Transverse colon (tissue), 3 donors: ENCODE results near the gene SLC35F1.

Source experiments
- CTCF ChIP-seq, 5 experiments: fragments of 200-600 bp in 3 of 5; fragments of 450-650 bp in 2 of 5; sonication (generic) in 3 of 5; IDR thresholded peaks; 1 replicate in 2 of 5; 2 replicates in 3 of 5; pipeline ENCODE4 v1.5.1; 2016 to 2017; ENCODE audit warnings: antibody characterized with exemption in 5 of 5, inconsistent platforms in 3 of 5, mild to moderate bottlenecking in 2 of 5, moderate library complexity in 1 of 5
- POLR2A ChIP-seq: fragments of 450-650 bp; IDR thresholded peaks from one replicate; pipeline ENCODE4 v1.6.1; 2016; ENCODE audit warnings: antibody characterized with exemption, mild to moderate bottlenecking, moderate library complexity

- TF ChIP-seq CTCF (IDR thresholded peaks at IDR 0.05) (no peak), POLR2A (no peak)
Observed at GRCh38 chr6:117989086-117989485, 82.0 kb downstream of the SLC35F1 start.
